NCI-H128 (cell line): ENCODE data around the gene ATF7IP.

Experiments used
- DNase-seq: peaks from one replicate; lab custom pipeline; 2025; ENCODE audit not compliant: unreplicated experiment; lab: John Stamatoyannopoulos, UW

ATF7IP gene

DNA sequence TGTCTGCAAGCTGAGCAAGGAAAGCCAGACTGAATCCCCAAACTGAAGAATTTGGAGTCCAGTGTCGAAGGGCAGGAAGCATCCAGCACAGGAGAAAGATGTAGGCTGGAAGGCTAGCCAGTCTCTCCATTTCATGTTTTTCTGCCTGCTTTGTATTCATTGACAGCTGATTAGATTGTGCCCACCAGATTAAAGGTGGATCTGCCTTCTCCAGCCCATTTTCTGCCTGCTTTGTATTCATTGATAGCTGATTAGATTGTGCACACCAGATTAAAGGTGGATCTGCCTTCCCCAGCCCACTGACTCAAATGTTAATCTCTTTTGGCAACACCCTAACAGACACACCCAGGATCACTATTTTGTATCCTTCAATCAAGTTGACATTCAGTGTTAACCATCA lies 116.9 kb downstream of the ATF7IP start:
- no peak for DNase-seq

DNA sequence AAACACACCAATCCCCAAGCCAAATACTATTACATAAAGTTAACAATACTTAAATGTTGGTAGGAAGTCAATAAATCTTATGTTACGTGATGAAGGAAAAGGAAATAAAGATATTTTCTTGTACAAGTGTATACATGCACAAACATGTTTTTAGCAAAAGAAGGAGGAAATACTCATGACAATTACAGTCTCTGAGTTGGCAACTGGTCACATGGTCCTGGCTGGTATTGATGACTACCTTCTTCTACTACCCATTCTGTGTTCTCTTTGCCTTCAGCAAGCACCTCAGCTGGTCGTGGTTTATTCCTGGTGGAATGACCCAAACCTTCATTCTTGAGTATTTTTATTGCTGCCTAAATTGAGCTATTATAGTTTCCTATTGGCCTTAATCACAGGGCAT lies 117.4 kb downstream of the ATF7IP start:
- no peak for DNase-seq

- no peak for DNase-seq
Observed at GRCh38 chr12:14495326-14495725, 129.8 kb downstream of the ATF7IP start.

DNA sequence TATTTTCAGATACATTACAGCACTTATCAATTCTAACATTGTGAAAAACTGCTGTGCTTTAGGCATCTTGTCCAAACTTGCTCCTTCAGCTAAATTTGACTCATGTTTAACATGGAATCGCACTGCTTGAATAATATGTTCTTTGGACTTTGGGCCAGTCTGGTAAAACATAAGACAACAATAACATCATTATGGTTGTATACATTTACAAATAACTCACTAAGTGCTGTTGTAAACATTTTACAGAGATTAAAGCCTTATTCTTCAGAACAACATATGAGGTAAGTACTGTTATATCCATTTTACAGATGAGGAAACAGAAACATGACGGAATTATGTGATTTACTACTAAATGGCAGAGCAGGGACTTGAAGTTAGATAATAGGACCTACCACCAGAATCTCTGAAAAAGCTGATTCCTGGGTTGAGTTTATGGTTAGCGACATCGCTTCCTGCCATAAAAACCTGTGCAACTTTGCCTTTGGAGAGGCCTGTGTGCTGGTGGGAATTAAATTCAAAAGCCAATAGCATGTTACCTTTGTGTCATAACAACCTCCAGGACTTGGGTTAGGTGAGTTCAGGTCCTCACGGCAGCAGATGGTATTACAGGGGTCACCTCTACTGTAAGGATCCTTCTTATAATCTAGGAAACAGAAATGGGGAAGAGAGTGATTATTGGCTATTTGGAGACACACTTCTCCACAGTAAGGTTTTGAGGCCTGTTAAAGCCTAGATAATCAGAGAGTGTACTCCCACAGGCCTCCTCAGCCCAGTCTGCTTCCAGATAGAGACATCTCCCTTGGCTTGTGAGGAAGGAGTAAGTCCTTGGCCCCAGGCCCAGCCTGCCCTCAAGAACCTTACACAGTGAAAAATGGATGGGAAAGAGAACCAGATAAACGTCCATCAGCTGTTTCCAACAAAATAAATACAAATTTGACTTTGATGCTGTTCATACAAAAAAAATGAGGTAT lies 140.4 kb downstream of the ATF7IP start:
- no peak for DNase-seq

DNA sequence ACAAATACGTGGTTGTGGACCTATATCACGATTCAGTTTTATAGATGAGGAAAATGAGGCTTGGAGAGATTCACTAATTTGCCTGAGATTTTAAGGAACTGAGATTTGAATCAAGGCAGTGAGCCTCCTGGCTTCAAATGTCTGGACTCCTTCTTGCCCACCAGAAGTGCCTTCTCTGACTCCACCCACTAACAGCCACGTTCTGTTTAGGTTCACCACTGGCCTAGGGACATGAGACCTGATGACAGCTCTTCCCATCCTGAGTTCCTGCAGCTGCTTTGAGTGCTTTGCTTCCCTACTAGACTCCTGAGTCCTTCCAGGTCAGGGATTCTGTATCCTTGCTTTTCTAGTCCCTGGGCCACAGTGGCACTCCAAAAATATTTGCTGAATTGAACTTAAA lies 145.1 kb downstream of the ATF7IP start:
- DNase-seq = no peak

DNA sequence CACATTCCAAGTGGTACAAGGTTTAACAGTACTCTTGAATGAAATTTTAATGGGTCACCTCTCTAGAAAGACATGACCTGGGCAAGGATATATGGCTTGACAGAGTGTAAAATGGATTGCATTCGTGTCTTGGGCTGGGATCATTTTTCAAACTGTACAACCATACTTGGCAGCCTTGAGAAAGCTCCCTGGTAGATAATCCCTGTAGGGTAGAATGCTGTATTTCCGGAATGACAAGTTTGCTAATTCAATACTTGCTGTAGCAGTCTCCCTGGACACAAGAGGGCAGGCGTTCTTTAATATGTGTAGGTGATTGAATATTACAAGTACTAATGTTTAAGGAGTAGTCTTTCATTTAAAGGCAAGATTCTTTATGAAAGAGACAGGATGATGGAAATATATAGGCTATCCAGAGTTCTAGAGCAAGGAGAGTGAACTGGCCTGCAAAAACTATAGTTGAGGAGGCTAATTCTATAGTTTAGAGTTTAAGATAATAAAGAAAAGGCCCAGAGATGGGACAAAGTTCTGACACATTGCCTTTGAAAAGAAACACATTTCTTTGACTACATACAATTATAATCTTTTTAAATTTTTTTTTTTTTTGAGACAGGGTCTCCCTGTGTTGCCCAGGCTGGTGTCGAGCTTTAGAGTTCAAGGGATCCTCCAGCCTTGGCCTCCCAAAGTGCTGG lies 148.8 kb downstream of the ATF7IP start:
- peak; percentile 12 for DNase-seq

GRCh38 chr12:14514946-14515345 lies 149.5 kb downstream of the ATF7IP start:
- DNase-seq = no peak

- DNase-seq = no peak
Observed at GRCh38 chr12:14521822-14522221, 156.3 kb downstream of the ATF7IP start.

DNA sequence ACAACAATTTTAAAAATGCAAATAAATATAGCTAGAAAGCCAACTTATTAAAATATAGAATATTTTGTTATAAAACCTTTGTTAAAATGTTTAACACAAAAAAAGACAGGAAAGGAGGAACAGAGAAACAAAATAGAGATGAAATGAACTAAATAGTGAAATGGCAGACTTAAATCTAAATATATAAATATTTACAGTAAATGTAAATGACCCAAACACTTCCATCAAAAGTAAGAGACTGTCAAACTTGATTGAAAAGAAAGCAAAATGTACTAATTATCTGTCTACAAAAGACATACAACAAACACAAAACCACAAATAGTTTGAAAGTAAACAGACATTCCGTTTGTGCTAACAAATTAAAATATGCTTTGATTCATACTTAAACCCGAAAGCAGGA lies 160.5 kb downstream of the ATF7IP start:
- no peak for DNase-seq

DNA sequence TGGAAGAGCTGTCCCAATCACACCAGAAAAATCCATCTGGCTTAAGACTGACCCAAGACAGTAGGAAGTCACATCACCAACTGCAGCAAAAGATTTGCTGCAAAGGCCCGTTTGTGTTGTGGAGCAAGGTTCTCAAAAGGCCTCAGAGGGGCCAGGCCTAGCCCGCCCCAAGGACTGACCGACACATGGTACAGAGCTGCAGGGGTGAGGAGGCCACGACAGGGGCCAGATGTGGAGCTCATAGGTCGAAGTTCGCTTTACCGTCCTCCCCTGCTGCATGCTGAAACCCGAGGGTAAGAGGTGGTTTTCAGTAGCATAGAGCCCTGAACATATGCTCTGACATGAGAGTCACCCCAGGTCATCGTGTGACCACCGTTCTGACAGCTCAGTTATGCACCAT lies 166.7 kb downstream of the ATF7IP start:
- DNase-seq = no peak

DNA sequence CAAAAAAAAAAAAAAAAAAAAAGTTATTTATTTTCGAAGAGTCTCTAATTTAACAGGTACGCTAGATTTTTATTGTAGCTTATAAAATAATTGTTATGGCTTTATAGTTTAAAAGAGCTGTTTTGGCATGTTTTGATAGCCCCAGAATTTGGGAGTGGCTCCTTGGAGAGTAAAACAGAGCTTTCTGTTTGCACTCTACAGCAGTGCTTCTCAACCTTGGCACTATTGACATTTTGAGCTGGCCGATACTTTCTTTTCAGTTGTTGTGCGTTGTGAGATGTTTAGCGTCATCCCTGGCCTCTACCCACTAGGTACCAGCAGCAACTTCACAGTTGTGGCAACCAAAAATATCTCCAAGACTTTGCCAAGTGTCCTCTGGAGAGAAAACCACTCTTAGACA lies 171.6 kb downstream of the ATF7IP start:
- no peak for DNase-seq

DNA sequence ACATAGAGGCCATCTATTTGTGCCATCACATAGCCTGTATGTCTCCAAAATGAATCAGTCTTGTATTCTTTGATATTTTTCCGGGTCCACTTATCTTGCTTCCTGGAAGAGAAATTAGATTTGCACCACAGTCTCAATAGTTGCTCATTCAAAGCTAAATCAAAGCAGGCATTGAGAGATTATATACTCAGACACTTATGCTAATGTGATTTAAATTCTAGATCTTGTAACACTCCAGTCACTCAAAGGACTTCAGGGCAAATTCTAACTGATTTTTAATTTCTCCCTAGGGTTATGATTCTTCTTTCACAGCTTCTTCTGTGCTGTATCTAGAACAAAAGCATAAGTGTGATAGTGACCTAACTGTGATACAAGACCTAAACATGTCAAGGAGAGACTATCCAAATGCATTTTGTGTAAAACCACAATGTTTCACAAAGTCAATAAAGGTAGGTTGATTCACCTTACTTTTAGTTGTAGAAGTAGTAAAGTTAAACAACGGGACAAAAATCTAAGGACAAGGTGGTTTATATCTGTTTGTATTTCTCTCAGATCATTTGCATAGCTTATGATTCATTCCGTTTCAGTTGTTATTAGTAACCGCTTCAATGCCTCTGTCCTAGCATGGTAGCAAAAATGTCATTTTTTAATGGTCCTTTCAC lies 175.4 kb downstream of the ATF7IP start:
- DNase-seq = no peak

GRCh38 chr12:14545144-14546124 lies 180.0 kb downstream of the ATF7IP start:
- DNase-seq = no peak

GRCh38 chr12:14547571-14547970 lies 182.1 kb downstream of the ATF7IP start:
- no peak for DNase-seq

- DNase-seq = no peak
Observed at GRCh38 chr12:14548609-14549008, 183.1 kb downstream of the ATF7IP start.
